Mucosa of stomach (tissue), 1 donor: Measurements from ENCODE around the gene KLK2.

Source experiments
- H3K27me3 ChIP-seq: one replicate; pipeline ENCODE4 v1.7.0; 2013; ENCODE audit warnings: mild to moderate bottlenecking, low read length; ENCODE audit not compliant: control insufficient read depth, insufficient read depth
- H3K36me3 ChIP-seq: one replicate; pipeline ENCODE4 v1.7.0; 2013; ENCODE audit warnings: low read length; ENCODE audit not compliant: control insufficient read depth, insufficient read depth
- H3K4me1 ChIP-seq: one replicate; pipeline ENCODE4 v1.7.0; 2013; ENCODE audit warnings: mild to moderate bottlenecking, low read length; ENCODE audit not compliant: control insufficient read depth, insufficient read depth
- H3K4me3 ChIP-seq: one replicate; pipeline ENCODE4 v1.7.0; 2013; ENCODE audit warnings: low read length
- H3K9ac ChIP-seq: one replicate; pipeline ENCODE4 v1.7.0; 2013; ENCODE audit warnings: mild to moderate bottlenecking, low read length, moderate library complexity
- H3K9me3 ChIP-seq: one replicate; pipeline ENCODE4 v1.7.0; 2013; ENCODE audit warnings: mild to moderate bottlenecking, low read length, moderate library complexity; ENCODE audit not compliant: control insufficient read depth
- donor health status: Pancreatic carcinoma.

The KLK2 gene

DNA sequence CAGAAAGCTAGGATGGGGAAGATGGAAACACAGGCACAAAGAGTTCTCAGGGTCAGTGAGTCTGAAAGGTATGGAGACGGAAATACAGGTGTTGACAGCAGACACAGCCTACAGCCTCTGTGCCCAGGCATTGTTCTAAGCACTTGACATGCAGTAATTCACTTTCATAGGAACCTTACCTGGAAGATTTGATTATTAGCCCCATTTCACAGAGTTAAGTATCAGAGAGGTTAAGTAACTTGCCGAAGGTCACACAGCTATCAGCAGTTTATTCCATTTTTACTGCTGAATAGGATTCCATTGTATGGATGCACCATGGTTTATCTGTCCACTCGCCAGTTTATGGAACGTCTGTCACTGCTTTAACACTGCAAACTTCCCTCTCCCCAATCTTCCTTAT, 24.8 kb downstream of the KLK2 start:
- H3K27me3 ChIP-seq, result no peaks in the 10 kb centered on the region

GRCh38 chr19:50899569-50899968, 26.3 kb downstream of the KLK2 start:
- no peak overlapping the region for H3K4me3 ChIP-seq
- no peak overlapping the region for H3K9ac ChIP-seq
- H3K36me3 ChIP-seq, result no peaks in the 10 kb centered on the region
- no peaks in the 10 kb centered on the region for H3K9me3 ChIP-seq
- no peaks in the 10 kb centered on the region for H3K27me3 ChIP-seq
- H3K4me1 ChIP-seq, result no peaks in the 10 kb centered on the region

More for the DNA sequence above, 24.8 kb downstream of the KLK2 start:
- Histone ChIP-seq H3K36me3 (no peaks in the 10 kb centered on the region), H3K9ac (no peak overlapping the region), H3K4me1 (no peaks in the 10 kb centered on the region), H3K9me3 (no peaks in the 10 kb centered on the region), H3K4me3 (no peak overlapping the region)

GRCh38 chr19:50902640-50903039, 29.4 kb downstream of the KLK2 start:
- H3K9ac ChIP-seq, result no peak overlapping the region
- no peaks in the 10 kb centered on the region for H3K36me3 ChIP-seq
- no peaks in the 10 kb centered on the region for H3K9me3 ChIP-seq
- H3K27me3 ChIP-seq, result peaks cover 5% of the 10 kb centered on the region
- no peaks in the 10 kb centered on the region for H3K4me1 ChIP-seq
- H3K4me3 ChIP-seq, result no peak overlapping the region

- no peaks in the 10 kb centered on the region for H3K36me3 ChIP-seq
Observed at GRCh38 chr19:50906217-50906616, 33.0 kb downstream of the KLK2 start.

DNA sequence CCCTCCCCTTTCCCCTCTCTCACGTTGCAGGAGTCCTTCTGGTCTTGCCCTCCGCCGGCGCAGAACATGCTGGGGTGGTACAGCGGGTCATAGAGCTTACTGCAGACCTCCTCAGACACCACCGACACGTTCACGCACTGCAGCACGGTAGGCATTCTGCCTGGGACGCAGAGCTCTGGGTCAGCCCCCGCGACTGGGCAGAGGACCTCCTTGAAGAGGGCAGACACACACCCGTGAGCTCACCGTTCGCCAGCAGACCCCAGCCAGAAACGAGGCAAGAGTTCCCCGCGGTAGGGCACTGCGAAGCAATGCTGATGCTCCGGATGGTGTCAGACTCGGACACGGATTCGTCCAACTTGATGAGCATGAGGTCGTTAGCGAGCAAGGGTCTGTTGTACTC, 35.1 kb downstream of the KLK2 start:
- peaks cover 58% of the 10 kb centered on the region for H3K27me3 ChIP-seq

More at GRCh38 chr19:50906217-50906616, 33.0 kb downstream of the KLK2 start:
- H3K9ac ChIP-seq, result no peak overlapping the region
- no peaks in the 10 kb centered on the region for H3K9me3 ChIP-seq
- no peak overlapping the region for H3K4me3 ChIP-seq
- no peaks in the 10 kb centered on the region for H3K4me1 ChIP-seq
- peaks cover 39% of the 10 kb centered on the region for H3K27me3 ChIP-seq

GRCh38 chr19:50909240-50910070, 36.2 kb downstream of the KLK2 start:
- no peaks in the 10 kb centered on the region for H3K9me3 ChIP-seq
- peaks cover 58% of the 10 kb centered on the region for H3K27me3 ChIP-seq
- H3K4me3 ChIP-seq, result no peak overlapping the region

More for the DNA sequence above, 35.1 kb downstream of the KLK2 start:
- Histone ChIP-seq H3K36me3 (no peaks in the 10 kb centered on the region), H3K9me3 (no peaks in the 10 kb centered on the region), H3K4me1 (no peaks in the 10 kb centered on the region), H3K4me3 (no peak overlapping the region), H3K9ac (no peak overlapping the region)

DNA sequence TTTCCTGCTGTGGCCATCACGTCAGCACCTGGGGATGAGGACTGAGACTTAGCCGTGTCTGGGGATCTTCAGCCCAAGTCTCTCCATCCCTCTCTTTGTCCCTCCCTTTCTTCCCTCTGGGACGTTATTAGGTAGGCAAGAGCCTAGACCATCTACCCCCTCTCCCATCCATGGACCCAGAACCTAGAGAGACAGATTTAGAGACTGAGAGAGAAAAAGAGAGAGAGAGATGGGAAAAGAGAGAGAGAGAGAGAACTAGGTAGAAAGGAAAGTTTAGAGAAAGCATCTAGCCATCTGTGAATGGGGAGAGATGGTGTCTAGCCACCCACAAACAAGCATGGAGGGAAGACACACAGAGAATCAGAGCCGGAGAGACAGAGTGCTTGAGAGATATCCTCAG, 37.5 kb downstream of the KLK2 start:
- no peak overlapping the region for H3K9ac ChIP-seq
- H3K9me3 ChIP-seq, result no peaks in the 10 kb centered on the region
- H3K36me3 ChIP-seq, result no peaks in the 10 kb centered on the region
- peaks cover 58% of the 10 kb centered on the region for H3K27me3 ChIP-seq
- H3K4me3 ChIP-seq, result no peak overlapping the region
- no peaks in the 10 kb centered on the region for H3K4me1 ChIP-seq

More at GRCh38 chr19:50909240-50910070, 36.2 kb downstream of the KLK2 start:
- Histone ChIP-seq H3K9ac (no peak overlapping the region), H3K4me1 (no peaks in the 10 kb centered on the region), H3K36me3 (no peaks in the 10 kb centered on the region)

DNA sequence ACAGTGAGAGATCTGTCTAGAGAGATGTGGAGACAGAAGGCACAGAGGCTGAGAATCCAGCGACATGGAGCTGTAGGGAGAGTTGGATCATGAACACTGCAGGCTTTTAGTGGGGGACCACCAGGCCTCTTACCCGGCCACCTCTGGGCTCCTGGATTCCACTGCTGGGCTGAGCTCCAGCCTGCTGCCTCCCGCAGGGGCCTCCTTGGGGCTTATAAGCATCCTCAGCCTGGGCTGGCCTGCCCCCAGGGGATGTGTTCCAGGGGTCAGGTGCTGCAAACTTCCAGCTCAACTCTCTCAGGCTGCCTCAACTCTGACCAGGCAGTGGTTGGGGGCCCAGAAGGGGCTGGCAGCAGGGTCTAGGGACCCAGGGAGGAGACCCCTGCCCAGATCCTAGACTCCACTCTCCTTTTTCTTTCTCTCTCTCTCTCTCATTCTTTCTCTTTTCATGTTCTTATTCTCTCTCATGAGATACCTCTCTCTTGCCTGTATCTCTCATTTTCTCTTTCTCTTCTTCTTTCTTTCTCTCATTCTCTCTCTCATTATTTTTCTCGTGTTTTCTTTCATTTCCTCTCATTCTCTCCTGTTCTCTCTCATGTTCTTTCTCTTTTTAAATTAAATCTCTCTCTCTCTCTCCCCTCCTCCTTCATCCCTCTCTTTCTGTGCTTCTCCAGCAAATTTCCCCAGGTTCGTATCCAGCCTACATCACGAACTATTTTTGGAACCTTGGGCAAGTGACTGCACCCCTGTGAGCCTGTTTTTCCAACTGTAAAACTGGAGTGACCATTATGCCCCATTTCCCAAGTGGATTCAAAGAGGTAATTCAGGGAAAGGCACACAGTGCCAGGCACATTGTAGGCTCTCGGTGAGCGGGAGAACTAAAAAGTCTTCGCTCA, 38.2 kb downstream of the KLK2 start, which contains the start of gene KLK4:
KLK4 (minus strand) TSS at position 190 of the 896 bp plus-strand sequence. CDS start 657 bp downstream, outside the sequence.
- Histone ChIP-seq H3K36me3 (no peaks in the 10 kb centered on the region), H3K4me1 (no peaks in the 10 kb centered on the region), H3K27me3 (peaks cover 62% of the 10 kb centered on the region), H3K9ac (no peak within 1 kb of the TSS), H3K4me3 (no peak within 1 kb of the TSS), H3K9me3 (no peaks in the 10 kb centered on the region)

DNA sequence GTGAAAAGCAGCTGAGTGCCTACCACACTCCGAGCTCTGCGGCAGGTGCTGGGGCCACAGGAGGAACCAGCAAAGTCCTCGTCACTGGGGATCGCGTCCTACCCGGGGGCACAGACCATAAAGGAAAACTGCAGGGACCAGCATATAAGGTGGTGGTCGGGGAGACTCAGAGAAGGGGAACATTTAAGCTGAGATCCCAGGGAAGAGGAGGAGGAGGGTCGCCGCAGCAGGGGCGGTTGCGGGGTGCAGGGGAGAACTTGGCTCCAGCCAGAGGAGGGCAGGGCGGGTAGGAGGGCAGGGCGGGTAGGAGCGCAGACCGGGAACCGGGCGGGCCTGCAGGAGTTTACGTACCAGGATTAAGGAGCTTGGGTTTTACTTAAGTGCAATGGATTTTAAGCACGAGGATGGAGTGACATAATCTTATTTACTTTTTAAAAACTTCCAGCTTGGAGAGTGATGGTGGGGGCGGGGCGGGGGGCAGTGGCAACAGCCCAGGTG, 38.9 kb downstream of the KLK2 start:
- H3K4me3 ChIP-seq, result no peak overlapping the region
- H3K36me3 ChIP-seq, result no peaks in the 10 kb centered on the region
- no peaks in the 10 kb centered on the region for H3K4me1 ChIP-seq
- H3K27me3 ChIP-seq, result peaks cover 57% of the 10 kb centered on the region
- no peaks in the 10 kb centered on the region for H3K9me3 ChIP-seq
- H3K9ac ChIP-seq, result no peak overlapping the region

DNA sequence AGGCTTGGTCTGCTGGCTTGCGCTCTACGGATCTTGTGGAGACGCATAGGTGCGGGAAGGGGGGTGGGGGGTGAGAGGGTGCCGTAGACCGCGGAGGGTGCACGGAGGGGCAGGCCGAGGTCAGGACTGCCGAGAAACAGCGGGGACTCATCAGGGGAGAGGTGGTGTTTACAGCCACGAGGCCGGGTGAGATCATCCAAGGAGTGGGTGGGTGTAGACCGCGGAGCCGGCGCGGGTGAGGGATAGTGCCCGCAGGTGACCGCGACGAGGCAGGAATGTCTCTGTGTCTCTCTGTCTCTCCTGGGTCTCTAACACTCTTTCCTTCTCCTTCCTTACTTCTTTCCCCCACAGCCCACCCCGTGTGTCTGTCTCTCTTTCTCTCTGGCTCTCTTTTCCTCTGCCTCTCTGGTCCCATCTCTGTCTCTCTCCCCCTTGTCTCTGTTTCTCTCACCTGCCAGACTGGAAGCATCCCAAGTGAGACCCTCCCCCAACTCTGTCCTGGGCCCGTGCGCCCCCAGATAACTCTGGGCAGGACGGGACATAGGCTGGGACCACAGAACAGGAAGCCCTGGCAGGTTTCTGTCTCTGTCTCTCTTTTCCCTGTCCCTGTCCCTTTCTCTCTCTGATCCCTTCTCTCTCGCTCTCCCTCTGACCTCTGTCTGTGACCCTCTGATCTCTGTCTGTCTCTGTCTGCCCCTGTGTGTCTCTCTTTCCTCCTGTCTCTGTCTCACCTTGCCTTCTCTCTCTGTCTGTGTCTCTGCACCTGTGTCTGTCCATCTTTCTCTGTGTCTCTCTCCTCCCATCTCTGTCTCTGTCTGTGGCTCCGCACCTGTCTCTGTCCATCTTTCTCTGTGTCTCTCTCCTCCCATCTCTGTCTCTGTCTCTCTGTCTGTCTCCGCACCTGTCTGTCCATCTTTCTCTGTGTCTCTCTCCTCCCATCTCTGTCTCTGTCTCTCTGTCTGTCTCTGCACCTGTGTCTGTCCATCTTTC, 39.8 kb downstream of the KLK2 start:
- Histone ChIP-seq H3K27me3 (peaks cover 56% of the 10 kb centered on the region), H3K4me3 (no peak overlapping the region), H3K4me1 (no peaks in the 10 kb centered on the region), H3K9ac (no peak overlapping the region), H3K9me3 (no peaks in the 10 kb centered on the region), H3K36me3 (no peaks in the 10 kb centered on the region)

DNA sequence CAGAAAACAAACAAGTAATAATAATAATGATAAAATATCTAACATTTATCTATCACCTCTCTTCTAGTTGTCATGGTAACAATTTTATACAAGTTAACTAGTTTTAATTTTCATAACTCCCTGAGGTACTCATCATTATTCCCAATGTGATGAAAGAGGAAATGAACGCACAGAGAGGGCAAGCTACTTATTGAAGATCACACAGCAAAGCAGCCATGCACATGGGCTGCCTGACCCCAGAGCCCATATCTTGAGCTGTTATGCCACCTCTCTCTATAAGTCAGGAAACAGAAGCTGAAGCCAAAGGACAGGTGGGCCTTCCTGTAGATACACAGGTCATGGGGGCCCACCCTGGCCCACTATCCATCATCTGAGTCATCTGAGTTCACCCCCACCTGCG, 42.8 kb downstream of the KLK2 start:
- Histone ChIP-seq H3K9ac (no peak overlapping the region), H3K9me3 (no peaks in the 10 kb centered on the region), H3K4me3 (no peak overlapping the region), H3K4me1 (no peaks in the 10 kb centered on the region), H3K27me3 (peaks cover 25% of the 10 kb centered on the region), H3K36me3 (no peaks in the 10 kb centered on the region)
